ENCODE measurements around the gene IL1RAPL2. TPM values are rescaled to one million over a fixed set of nuclear protein-coding genes. Genes with fewer than 3 reads are reported as not detected.

IL1RAPL2 gene
- total RNA-seq, 1 experiment from 2014 or later = 1.6 TPM

- POLR2A ChIA-PET (ENCODE audit: unreplicated experiment) = no interaction called here
- H3K36me3 ChIP-seq (ENCODE audit: low read depth) = no peaks in the 10 kb centered on the region
These were observed 184.1 kb downstream of the IL1RAPL2 start for GRCh38 chrX:104749951-104750610.

GRCh38 chrX:104762641-104763040 is 196.6 kb downstream of the IL1RAPL2 start:
- no peaks in the 10 kb centered on the region for H3K4me1 ChIP-seq (replicated peaks; ENCODE audit: insufficient read depth)
- no peaks in the 10 kb centered on the region for H3K9me2 ChIP-seq (ENCODE audit: insufficient read depth)
- no peak for DNase-seq
- H3K4me3 ChIP-seq = no peak overlapping the region
- ChIA-PET CTCF (no interaction called here), POLR2A (ENCODE audit: unreplicated experiment) (no interaction called here)
- no peaks in the 10 kb centered on the region; the same call in 1 of the 2 replicates for H3K9me3 ChIP-seq (ENCODE audit: insufficient read depth, low read depth)
- no peak overlapping the region for H3K4me2 ChIP-seq
- no peaks in the 10 kb centered on the region for H4K20me1 ChIP-seq (ENCODE audit: insufficient read depth)
- no peak overlapping the region for H3K27ac ChIP-seq
- H3K36me3 ChIP-seq (ENCODE audit: low read depth) = no peaks in the 10 kb centered on the region
- intact Hi-C loops (cut with micrococcal nuclease; ENCODE audit: unreplicated experiment) = no loop called here
- H3K27me3 ChIP-seq (ENCODE audit: insufficient read depth, low read depth) = no peaks in the 10 kb centered on the region
- H3K79me2 ChIP-seq (ENCODE audit: low read depth) = no peaks in the 10 kb centered on the region
- no peaks in the 10 kb centered on the region for H3F3A ChIP-seq (ENCODE audit: insufficient read depth, low read depth)
- H2AFZ ChIP-seq = no peak overlapping the region
- TF ChIP-seq EZH2 (IDR thresholded peaks at IDR 0.05; ENCODE audit: low read depth) = no peak
- no peak for TF ChIP-seq CTCF (conservative IDR thresholded peaks at IDR 0.05)
- BruUV-seq (replicated peaks) = no TSS peak

More at GRCh38 chrX:104749951-104750610, 184.1 kb downstream of the IL1RAPL2 start:
- no peak for DNase-seq
- H3K4me1 ChIP-seq (replicated peaks; ENCODE audit: insufficient read depth) = no peaks in the 10 kb centered on the region
- BruUV-seq (replicated peaks) = no TSS peak
- H3K79me2 ChIP-seq (ENCODE audit: low read depth) = no peaks in the 10 kb centered on the region
- TF ChIP-seq CTCF (conservative IDR thresholded peaks at IDR 0.05) (no peak), EZH2 (IDR thresholded peaks at IDR 0.05; ENCODE audit: low read depth) (no peak)
- no peak overlapping the region for H3K4me2 ChIP-seq
- no peak overlapping the region for H3K4me3 ChIP-seq
- intact Hi-C loops (cut with micrococcal nuclease; ENCODE audit: unreplicated experiment) = no loop called here
- H3K9me2 ChIP-seq (ENCODE audit: insufficient read depth) = no peaks in the 10 kb centered on the region
- CTCF ChIA-PET = no interaction called here
- H3K27ac ChIP-seq = no peak overlapping the region
- no peaks in the 10 kb centered on the region for H3K27me3 ChIP-seq (ENCODE audit: insufficient read depth, low read depth)
- H4K20me1 ChIP-seq (ENCODE audit: insufficient read depth) = no peaks in the 10 kb centered on the region
- no peak overlapping the region for H2AFZ ChIP-seq
- H3F3A ChIP-seq (ENCODE audit: insufficient read depth, low read depth) = no peaks in the 10 kb centered on the region
- H3K9me3 ChIP-seq (ENCODE audit: insufficient read depth, low read depth) = no peaks in the 10 kb centered on the region

- Histone ChIP-seq H3K27me3 (ENCODE audit: insufficient read depth, low read depth) (no peaks in the 10 kb centered on the region), H2AFZ (no peak overlapping the region), H4K20me1 (ENCODE audit: insufficient read depth) (no peaks in the 10 kb centered on the region), H3K4me2 (no peak overlapping the region), H3K9me2 (ENCODE audit: insufficient read depth) (no peaks in the 10 kb centered on the region), H3K4me1 (replicated peaks; ENCODE audit: insufficient read depth) (no peaks in the 10 kb centered on the region), H3F3A (ENCODE audit: insufficient read depth, low read depth) (no peaks in the 10 kb centered on the region), H3K79me2 (ENCODE audit: low read depth) (no peaks in the 10 kb centered on the region), H3K9me3 (ENCODE audit: insufficient read depth, low read depth) (no peaks in the 10 kb centered on the region), H3K36me3 (ENCODE audit: low read depth) (no peaks in the 10 kb centered on the region), H3K4me3 (no peak overlapping the region), H3K27ac (no peak overlapping the region)
- BruUV-seq (replicated peaks) = no TSS peak
- ChIA-PET CTCF (no interaction called here), POLR2A (ENCODE audit: unreplicated experiment) (no interaction called here)
- intact Hi-C loops (cut with micrococcal nuclease; ENCODE audit: unreplicated experiment) = no loop called here
- no peak for DNase-seq
- TF ChIP-seq EZH2 (IDR thresholded peaks at IDR 0.05; ENCODE audit: low read depth) = no peak
- TF ChIP-seq CTCF (conservative IDR thresholded peaks at IDR 0.05) = no peak
These were observed 223.8 kb downstream of the IL1RAPL2 start for GRCh38 chrX:104789784-104790183.

All from PC-9 (cell line).